Esophagus muscularis mucosa (tissue), 4 donors: ENCODE measurements around the gene C13orf46. TPM values are rescaled to one million over a fixed set of nuclear protein-coding genes. Genes with fewer than 3 reads are reported as not detected.
"Not testable (repeated sequence)": the region's sequence is repeated elsewhere in the genome, so short reads cannot be mapped to it uniquely, and the experiment has no call there.

ENCODE experiments used
- DNase-seq: peaks from one replicate; pipeline ENCODE4 v3.0.0-alpha.2; 2017; ENCODE audit errors: extremely low spot score
- H3K27ac ChIP-seq, 4 donors: fragments of 200-600 bp; sonication (generic); replicated peaks in 1 of 4; 1 replicate in 3 of 4; 2 replicates in 1 of 4; pipeline ENCODE4 v1.5.1; 2016 to 2019; ENCODE audit warnings: mild to moderate bottlenecking in 1 of 4
- H3K27me3 ChIP-seq, 4 donors: fragments of 200-600 bp; sonication (generic); one replicate each; pipeline versions ENCODE4 v1.5.1 to v1.6.0; 2016 to 2019
- H3K36me3 ChIP-seq, 4 donors: fragments of 200-600 bp; sonication (generic); one replicate each; pipeline ENCODE4 v1.5.1; 2016 to 2019
- H3K4me1 ChIP-seq, 4 donors: fragments of 200-600 bp; sonication (generic); one replicate each; pipeline ENCODE4 v1.5.1; 2016 to 2019
- H3K4me3 ChIP-seq, 4 donors: fragments of 200-600 bp; sonication (generic); 1 replicate in 2 of 4; 2 replicates in 2 of 4; pipeline ENCODE4 v1.5.1; 2016 to 2019; ENCODE audit warnings: mild to moderate bottlenecking in 4 of 4, moderate library complexity in 1 of 4
- H3K9me3 ChIP-seq, 4 donors: fragments of 200-600 bp; sonication (generic); 1 replicate in 3 of 4; 2 replicates in 1 of 4; pipeline ENCODE4 v1.5.1; 2016 to 2019
- CTCF ChIP-seq, 3 experiments: fragments of 200-600 bp in 2 of 3; fragments of 450-650 bp in 1 of 3; sonication (generic) in 2 of 3; IDR thresholded peaks; one replicate each; pipeline ENCODE4 v1.5.1; 2017 to 2019; ENCODE audit warnings: antibody characterized with exemption in 3 of 3, mild to moderate bottlenecking in 2 of 3, moderate library complexity in 1 of 3
- EP300 ChIP-seq: sonication (generic); formaldehyde crosslinking; IDR thresholded peaks from one replicate; pipeline ENCODE4 v1.6.1; 2017; ENCODE audit warnings: antibody characterized with exemption
- POLR2A ChIP-seq: fragments of 450-650 bp; IDR thresholded peaks from one replicate; pipeline ENCODE4 v1.6.1; 2017; ENCODE audit warnings: antibody characterized with exemption, moderate library complexity, mild to moderate bottlenecking, low read depth
- POLR2AphosphoS5 ChIP-seq, 2 donors: sonication (generic); formaldehyde crosslinking; IDR thresholded peaks; one replicate each; pipeline ENCODE4 v1.6.1; 2017; ENCODE audit warnings: antibody characterized with exemption in 2 of 2
- WGBS: methylation state at CpG from one replicate; pipeline ENCODE4 v1.1.5; 2018; 5-methylcytosine and 5-hydroxymethylcytosine counted together
- intact Hi-C: fragments of 100-400 bp; cut with DNase I; formaldehyde crosslinking; loops from one replicate; pipeline ENCODE4 v1.15.1; 2023
- total RNA-seq, 4 donors: library from RNA; depleted of rRNA; stranded (reverse); fragments of >200 nt; gene quantifications; one replicate each; pipeline versions ENCODE4 v1.1.0 to v1.2.1, GENCODE V29; 2016

C13orf46 gene
- total RNA-seq, 4 donors from 2014 or later: 0.17 to 2.1 (median 0.89) TPM

GRCh38 chr13:114020750-114021463 lies 47.0 kb upstream of the C13orf46 start:
- H3K36me3 ChIP-seq: peaks cover 26 to 93% (median 77%) of the 10 kb centered on the region in 4 donors
- TF ChIP-seq CTCF (IDR thresholded peaks at IDR 0.05) (no peak), EP300 (no peak), POLR2A (no peak), POLR2AphosphoS5 (IDR thresholded peaks at IDR 0.05) (no peak)
- H3K4me3 ChIP-seq: no peak overlapping the region
- H3K27me3 ChIP-seq: peaks cover 0 to 4% (median 0%) of the 10 kb centered on the region in 4 donors
- H3K4me1 ChIP-seq: peaks cover 9 to 16% (median 11%) of the 10 kb centered on the region in 4 donors
- 75% methylated on average over 21 of the region's 32 CpGs for WGBS
- no peak overlapping the region for H3K27ac ChIP-seq
- DNase-seq: no peak
- no peaks in the 10 kb centered on the region for H3K9me3 ChIP-seq
- intact Hi-C loops: no loop called here

GRCh38 chr13:114020134-114020533 lies 46.3 kb upstream of the C13orf46 start:
- H3K4me1 ChIP-seq, H3K9me3 ChIP-seq, H3K27ac ChIP-seq, intact Hi-C loops, H3K27me3 ChIP-seq, H3K4me3 ChIP-seq, DNase-seq: not testable (repeated sequence)
- 100% methylated on average over 7 of the region's 14 CpGs for WGBS
- H3K36me3 ChIP-seq: peaks cover 34 to 96% (median 83%) of the 10 kb centered on the region in 4 donors

GRCh38 chr13:114019367-114019766 lies 45.5 kb upstream of the C13orf46 start:
- TF ChIP-seq POLR2AphosphoS5 (IDR thresholded peaks at IDR 0.05) (no peak), EP300 (no peak), POLR2A (no peak), CTCF (IDR thresholded peaks at IDR 0.05) (no peak)
- intact Hi-C loops: no loop called here
- H3K36me3 ChIP-seq: peaks cover 36 to 96% (median 86%) of the 10 kb centered on the region in 4 donors

DNA sequence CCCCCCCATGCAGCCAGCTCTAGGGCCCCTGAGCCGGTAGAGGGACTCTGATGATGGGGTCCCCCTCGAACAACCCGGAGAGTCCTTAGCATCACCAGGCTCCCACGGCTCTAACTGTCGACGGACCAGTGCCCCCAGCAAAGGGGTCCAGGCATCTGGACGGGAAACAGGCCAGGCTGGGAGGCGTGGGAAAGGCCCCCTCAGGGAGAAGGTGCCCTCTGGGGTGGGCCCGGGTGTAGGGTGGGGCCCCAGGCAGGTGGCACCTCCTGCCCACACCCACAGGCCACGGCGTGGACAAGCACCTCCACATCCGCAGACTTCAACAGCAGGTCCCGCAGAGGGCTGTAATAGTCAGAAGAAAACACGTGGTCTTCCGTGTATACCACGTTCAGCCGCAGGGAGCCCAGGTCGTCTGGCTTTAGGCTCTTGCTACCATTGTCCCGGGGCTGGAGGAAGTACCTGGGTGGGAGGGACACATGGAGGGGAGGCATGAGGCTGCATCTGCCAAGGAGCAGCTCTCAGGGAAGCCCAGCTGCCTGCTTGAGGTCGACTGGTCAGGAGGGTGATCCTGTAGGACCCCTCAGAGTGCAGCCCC lies 44.7 kb upstream of the C13orf46 start:
- no peak for DNase-seq
- no peak overlapping the region for H3K27ac ChIP-seq
- TF ChIP-seq POLR2A (no peak), CTCF (IDR thresholded peaks at IDR 0.05) (no peak), EP300 (no peak), POLR2AphosphoS5 (IDR thresholded peaks at IDR 0.05) (no peak)
- intact Hi-C loops: no loop called here
- H3K4me3 ChIP-seq: no peak overlapping the region
- no peaks in the 10 kb centered on the region for H3K9me3 ChIP-seq
- no peaks in the 10 kb centered on the region for H3K4me1 ChIP-seq
- H3K36me3 ChIP-seq: peaks cover 36 to 91% (median 80%) of the 10 kb centered on the region in 4 donors
- 90% methylated on average over 2 of the region's 20 CpGs for WGBS
- peaks cover 0 to 4% (median 0%) of the 10 kb centered on the region in 4 donors for H3K27me3 ChIP-seq

More at GRCh38 chr13:114019367-114019766, 45.5 kb upstream of the C13orf46 start:
- Histone ChIP-seq H3K27me3 (peaks cover 0 to 4% (median 0%) of the 10 kb centered on the region in 4 donors), H3K9me3 (no peaks in the 10 kb centered on the region), H3K4me3 (no peak overlapping the region), H3K4me1 (peaks cover 0 to under 1% (median 0%) of the 10 kb centered on the region in 4 donors), H3K27ac (no peak overlapping the region)
- WGBS: 93% methylated on average over 7 of the region's 13 CpGs
- DNase-seq: no peak

DNA sequence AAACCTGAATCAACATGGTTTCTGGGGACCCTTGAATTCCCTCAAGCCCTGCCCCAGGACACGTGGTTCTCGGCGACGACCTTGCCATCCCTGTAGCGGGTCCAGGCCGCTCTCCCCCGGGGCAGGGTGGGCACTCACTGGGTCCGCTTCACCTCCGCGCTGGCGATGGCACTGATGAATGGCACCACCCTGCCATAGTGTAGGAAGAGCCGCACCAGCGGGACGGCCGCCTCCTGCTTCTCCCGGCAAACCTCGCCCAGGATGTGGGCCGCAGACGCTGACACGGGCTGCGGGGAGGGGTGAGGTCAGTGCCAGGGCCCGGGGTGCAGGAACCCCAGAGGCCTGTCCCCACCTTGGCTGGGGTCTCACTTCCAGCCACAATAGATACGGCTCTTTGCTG lies 44.1 kb upstream of the C13orf46 start:
- no peak overlapping the region for H3K27ac ChIP-seq
- DNase-seq: no peak
- H3K4me3 ChIP-seq: no peak overlapping the region
- H3K4me1 ChIP-seq: no peaks in the 10 kb centered on the region
- H3K9me3 ChIP-seq: no peaks in the 10 kb centered on the region
- H3K36me3 ChIP-seq: peaks cover 36 to 88% (median 75%) of the 10 kb centered on the region in 4 donors
- 95% methylated on average over 16 of the region's 23 CpGs for WGBS
- TF ChIP-seq CTCF (IDR thresholded peaks at IDR 0.05) (no peak), POLR2AphosphoS5 (IDR thresholded peaks at IDR 0.05) (no peak), POLR2A (no peak), EP300 (no peak)
- intact Hi-C loops: no loop called here
- H3K27me3 ChIP-seq: peaks cover 0 to 4% (median 0%) of the 10 kb centered on the region in 4 donors
